Dermis microvascular lymphatic vessel endothelial cell (primary cell): ENCODE measurements around the gene POLD1. TPM values are rescaled to one million over a fixed set of nuclear protein-coding genes. Genes with fewer than 3 reads are reported as not detected.
A peak's percentile ranks its signal among the peaks of the same experiment; 100 is the strongest.

Experiments used
- DNase-seq, 2 donors: peaks; one replicate each; pipeline versions ENCODE4 v3.0.0 to v3.0.0-alpha.2; 2010; ENCODE audit warnings: low read depth in 2 of 2
- total RNA-seq: library from RNA; depleted of rRNA; stranded (reverse); fragments of >200 nt; gene quantifications from 2 replicates; pipeline ENCODE4 v1.2.1, GENCODE V29; 2014

POLD1 gene
- total RNA-seq, 1 donor from 2014 or later, result 56.6 TPM

GRCh38 chr19:50417111-50418081 is 33.2 kb downstream of the POLD1 start:
- no peak for DNase-seq

GRCh38 chr19:50418176-50419021 is 34.3 kb downstream of the POLD1 start, which contains the start of gene SPIB:
TSS of gene SPIB (plus strand) at chr19:50418938. CDS start at chr19:50418963, 25 bp downstream.
- no peak for DNase-seq

- DNase-seq, result no peak
These were observed 35.0 kb downstream of the POLD1 start for GRCh38 chr19:50419022-50419579.

GRCh38 chr19:50419580-50420035 is 35.5 kb downstream of the POLD1 start:
- no peak for DNase-seq

GRCh38 chr19:50420127-50420526 is 36.0 kb downstream of the POLD1 start:
- DNase-seq, result no peak

GRCh38 chr19:50420808-50421207 is 36.7 kb downstream of the POLD1 start:
- no peak for DNase-seq

- no peak for DNase-seq
These were observed 38.5 kb downstream of the POLD1 start for GRCh38 chr19:50422397-50423278.

- no peak for DNase-seq
These were observed 39.3 kb downstream of the POLD1 start for GRCh38 chr19:50423279-50424113.

GRCh38 chr19:50425581-50425980 is 41.4 kb downstream of the POLD1 start:
- no peak for DNase-seq

- DNase-seq, result no peak
These were observed 43.3 kb downstream of the POLD1 start for GRCh38 chr19:50427318-50427925.

GRCh38 chr19:50427997-50428425 is 43.9 kb downstream of the POLD1 start:
- DNase-seq, result peak in 1 of 2 donors; percentile 43

GRCh38 chr19:50428772-50429463 is 44.8 kb downstream of the POLD1 start:
- no peak for DNase-seq

- no peak for DNase-seq
These were observed 46.8 kb downstream of the POLD1 start for GRCh38 chr19:50430888-50431342.

GRCh38 chr19:50431343-50432220 is 47.4 kb downstream of the POLD1 start:
- peak; percentile 60 to 73 for DNase-seq

GRCh38 chr19:50432221-50433028 is 48.3 kb downstream of the POLD1 start, which contains the start of gene MYBPC2:
TSS of gene MYBPC2 (plus strand) at chr19:50432892. CDS start at chr19:50432954, 62 bp downstream.
- DNase-seq, result no peak
